ENCODE results near the gene MYO10. TPM values are rescaled to one million over a fixed set of nuclear protein-coding genes. Genes with fewer than 3 reads are reported as not detected.

The MYO10 gene
- total and polyA plus RNA-seq, 2 experiments from 2014 or later = 119 to 276 TPM

- TF ChIP-seq CTCF (conservative IDR thresholded peaks at IDR 0.05; ENCODE audit: low read depth in 2 of 2) (no peak), NANOG (IDR thresholded peaks at IDR 0.05; ENCODE audit: borderline replicate concordance) (no peak), CREB1 (CRISPR knock-in tag; IDR thresholded peaks at IDR 0.05; ENCODE audit: low read depth) (no peak), STAT1 (IDR thresholded peaks at IDR 0.05; ENCODE audit: unreplicated experiment) (no peak), POLR2AphosphoS5 (IDR thresholded peaks at IDR 0.05; ENCODE audit: low read depth) (no peak), ZNF331 (CRISPR knock-in tag; IDR thresholded peaks at IDR 0.05; ENCODE audit: low read depth) (no peak), JUNB (IDR thresholded peaks at IDR 0.05; ENCODE audit: unreplicated experiment) (no peak)
- H3K36me3 Mint-ChIP-seq (ENCODE audit: low read depth) = peaks cover 6% of the 10 kb centered on the region
- Histone ChIP-seq H3K4me3 (peak overlapping the region; percentile 8; the same call in 1 of the 2 replicates), H4K20me1 (replicated peaks; ENCODE audit: insufficient read depth) (no peaks in the 10 kb centered on the region), H3F3A (replicated peaks; ENCODE audit: low read depth) (no peaks in the 10 kb centered on the region), H3K79me2 (replicated peaks; ENCODE audit: insufficient read depth) (peaks cover 41% of the 10 kb centered on the region), H3K9me2 (ENCODE audit: insufficient read depth) (no peaks in the 10 kb centered on the region), H2AFZ (no peak overlapping the region), H3K27me3 (ENCODE audit: insufficient read depth) (no peaks in the 10 kb centered on the region), H3K4me2 (peak overlapping the region; percentile 6), H3K36me3 (ENCODE audit: insufficient read depth) (no peaks in the 10 kb centered on the region), H3K4me1 (ENCODE audit: insufficient read depth) (peaks cover 61% of the 10 kb centered on the region), H3K27ac (ENCODE audit: low read depth) (peak overlapping the region; percentile 75; the same call in 1 of the 2 replicates)
- H3K4me3 Mint-ChIP-seq = no peak overlapping the region
- peaks cover 65% of the 10 kb centered on the region for H3K4me1 Mint-ChIP-seq
- peaks cover 2% of the 10 kb centered on the region; the same call in 1 of the 3 replicates for H3K9me3 Mint-ChIP-seq
- peak; percentile 79 for ATAC-seq
- peak; percentile 54 for DNase-seq (ENCODE audit: low spot score)
- peaks cover 11% of the 10 kb centered on the region for H3K27me3 Mint-ChIP-seq (ENCODE audit: insufficient read depth, low read depth, poor library complexity)
- H3K27ac Mint-ChIP-seq = peak overlapping the region; percentile 85
These were observed 69.1 kb downstream of the MYO10 start for GRCh38 chr5:16866795-16867576.

- Histone ChIP-seq H3K36me3 (ENCODE audit: insufficient read depth) (no peaks in the 10 kb centered on the region), H3K27ac (ENCODE audit: low read depth) (peak overlapping the region; percentile 10; the same call in 1 of the 2 replicates), H3F3A (replicated peaks; ENCODE audit: low read depth) (no peaks in the 10 kb centered on the region), H3K4me3 (no peak overlapping the region), H3K27me3 (ENCODE audit: insufficient read depth) (no peaks in the 10 kb centered on the region), H2AFZ (no peak overlapping the region), H3K9me2 (ENCODE audit: insufficient read depth) (no peaks in the 10 kb centered on the region), H3K79me2 (replicated peaks; ENCODE audit: insufficient read depth) (peaks cover 43% of the 10 kb centered on the region), H3K4me1 (ENCODE audit: insufficient read depth) (peaks cover 61% of the 10 kb centered on the region), H3K4me2 (peak overlapping the region; percentile 6), H4K20me1 (replicated peaks; ENCODE audit: insufficient read depth) (no peaks in the 10 kb centered on the region)
- Mint-ChIP-seq H3K27me3 (ENCODE audit: insufficient read depth, low read depth, poor library complexity) (peaks cover 11% of the 10 kb centered on the region), H3K27ac (peak overlapping the region; percentile 43; the same call in 1 of the 2 replicates), H3K9me3 (no peaks in the 10 kb centered on the region; the same call in 2 of the 3 replicates), H3K36me3 (ENCODE audit: low read depth) (no peaks in the 10 kb centered on the region), H3K4me3 (peak overlapping the region; percentile 0; the same call in 1 of the 3 replicates), H3K4me1 (peaks cover 65% of the 10 kb centered on the region)
- DNase-seq (ENCODE audit: low spot score) = no peak
- TF ChIP-seq CTCF (conservative IDR thresholded peaks at IDR 0.05; ENCODE audit: low read depth in 2 of 2) (no peak), ZNF462 (CRISPR knock-in tag; IDR thresholded peaks at IDR 0.05) (no peak), NANOG (IDR thresholded peaks at IDR 0.05; ENCODE audit: borderline replicate concordance) (no peak)
- peak; percentile 21 for ATAC-seq
These were observed 69.8 kb downstream of the MYO10 start for GRCh38 chr5:16866273-16866672.

Measured in GM23338 (cell line).